Activated effector memory CD4-positive, alpha-beta T cell treated with Interleukin-2 at 50 U/mL for 16 hours (primary cell): ENCODE data around the gene CCND2.
"Not testable (repeated sequence)": the region's sequence is repeated elsewhere in the genome, so short reads cannot be mapped to it uniquely, and the experiment has no call there.

Experiments used
- DNase-seq: peaks from one replicate; pipeline ENCODE4 v3.0.0-alpha.2; 2020

CCND2 gene

DNA sequence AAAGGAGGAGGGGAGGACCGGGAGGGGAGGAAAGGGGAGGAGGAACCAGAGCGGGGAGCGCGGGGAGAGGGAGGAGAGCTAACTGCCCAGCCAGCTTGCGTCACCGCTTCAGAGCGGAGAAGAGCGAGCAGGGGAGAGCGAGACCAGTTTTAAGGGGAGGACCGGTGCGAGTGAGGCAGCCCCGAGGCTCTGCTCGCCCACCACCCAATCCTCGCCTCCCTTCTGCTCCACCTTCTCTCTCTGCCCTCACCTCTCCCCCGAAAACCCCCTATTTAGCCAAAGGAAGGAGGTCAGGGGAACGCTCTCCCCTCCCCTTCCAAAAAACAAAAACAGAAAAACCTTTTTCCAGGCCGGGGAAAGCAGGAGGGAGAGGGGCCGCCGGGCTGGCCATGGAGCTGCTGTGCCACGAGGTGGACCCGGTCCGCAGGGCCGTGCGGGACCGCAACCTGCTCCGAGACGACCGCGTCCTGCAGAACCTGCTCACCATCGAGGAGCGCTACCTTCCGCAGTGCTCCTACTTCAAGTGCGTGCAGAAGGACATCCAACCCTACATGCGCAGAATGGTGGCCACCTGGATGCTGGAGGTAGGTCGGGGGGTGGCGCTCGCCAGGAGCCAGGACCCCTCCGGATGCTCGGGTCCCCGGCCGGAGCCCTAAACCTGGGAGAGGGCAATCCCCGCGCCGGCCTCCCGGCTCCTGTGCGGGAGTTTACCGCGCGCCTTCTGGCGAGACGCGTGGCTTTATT, at the start of gene CCND2:
Gene CCND2 (plus strand): TSS at position 111 of the 744 bp plus-strand sequence. CDS start 279 bp downstream, at position 390.
- peak; percentile 61 for DNase-seq

DNA sequence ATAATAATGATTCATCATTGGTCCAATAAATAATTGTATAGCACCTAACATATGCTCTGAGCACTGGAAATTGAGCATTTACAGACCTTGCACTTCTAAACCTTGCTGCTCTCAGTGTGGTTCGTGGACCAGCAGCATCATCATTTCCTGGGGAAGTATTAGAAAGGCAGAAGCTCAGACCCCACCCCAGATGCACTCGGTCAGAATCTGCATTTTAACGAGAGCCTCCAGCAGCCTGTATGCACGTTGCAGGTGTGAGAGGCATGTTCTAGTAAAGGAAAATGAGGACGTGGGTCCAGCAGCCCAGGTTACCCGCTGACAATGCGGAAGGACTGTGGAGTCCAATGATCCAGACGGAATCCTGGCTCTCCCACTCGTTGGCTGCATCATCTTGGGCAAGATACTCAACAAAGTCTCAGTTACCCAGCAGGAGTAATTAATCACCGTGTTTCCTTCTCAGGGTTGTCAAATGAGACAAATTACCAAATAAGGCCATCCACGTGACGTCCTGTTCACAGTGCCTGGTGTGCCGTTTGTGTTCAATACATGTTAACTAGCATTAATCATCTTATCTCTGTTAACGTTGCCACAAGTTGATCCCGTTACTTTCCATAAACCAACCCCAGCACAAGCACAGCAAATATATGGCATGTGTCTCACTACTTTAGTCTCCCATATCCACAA, 49.2 kb upstream of the CCND2 start:
- no peak for DNase-seq

DNA sequence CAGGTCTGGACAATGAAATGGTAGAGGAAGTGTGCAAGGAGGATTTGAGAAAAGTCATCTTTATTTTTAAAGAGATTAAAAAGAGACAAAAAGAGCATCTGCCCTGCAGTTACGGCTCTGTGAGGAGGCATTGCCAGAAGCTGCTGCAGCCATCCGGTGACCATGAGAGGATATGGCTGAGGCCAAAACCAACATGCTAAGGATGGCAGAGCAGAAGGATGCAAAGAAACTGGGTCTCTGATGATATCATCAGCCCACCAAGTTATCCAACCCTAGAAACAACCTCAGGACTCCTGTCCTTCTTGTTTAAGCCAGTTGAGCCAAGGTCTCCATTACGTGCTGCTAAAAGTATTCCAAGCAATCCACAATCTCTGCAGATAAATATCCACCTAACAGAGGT, 48.0 kb upstream of the CCND2 start:
- DNase-seq, result no peak

GRCh38 chr12:4227046-4227445, 46.5 kb upstream of the CCND2 start:
- DNase-seq, result no peak

GRCh38 chr12:4228122-4228580, 45.4 kb upstream of the CCND2 start:
- DNase-seq, result no peak

DNA sequence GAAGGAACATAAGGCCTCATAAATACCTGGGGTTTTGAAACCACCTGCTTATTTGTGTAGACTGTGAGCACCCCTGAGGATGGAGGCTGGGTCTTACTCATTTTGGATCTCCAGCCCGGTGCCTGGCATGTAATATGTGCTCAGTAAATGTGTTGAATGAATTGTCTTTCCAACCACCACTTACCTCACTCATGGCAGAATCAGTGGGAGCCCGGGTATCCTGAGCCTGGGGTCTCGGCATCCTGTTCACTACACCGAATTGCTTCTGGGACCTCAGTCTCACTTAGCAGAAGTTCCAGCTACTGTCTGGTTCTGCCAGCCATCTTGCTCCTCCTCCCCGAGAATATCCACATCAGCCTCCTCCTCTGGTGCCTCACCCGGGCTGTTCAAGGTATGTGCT, 43.0 kb upstream of the CCND2 start:
- no peak for DNase-seq

- DNase-seq, result no peak
These were observed 35.0 kb upstream of the CCND2 start for GRCh38 chr12:4238577-4238976.

- no peak for DNase-seq
These were observed 33.8 kb upstream of the CCND2 start for GRCh38 chr12:4239746-4240145.

DNA sequence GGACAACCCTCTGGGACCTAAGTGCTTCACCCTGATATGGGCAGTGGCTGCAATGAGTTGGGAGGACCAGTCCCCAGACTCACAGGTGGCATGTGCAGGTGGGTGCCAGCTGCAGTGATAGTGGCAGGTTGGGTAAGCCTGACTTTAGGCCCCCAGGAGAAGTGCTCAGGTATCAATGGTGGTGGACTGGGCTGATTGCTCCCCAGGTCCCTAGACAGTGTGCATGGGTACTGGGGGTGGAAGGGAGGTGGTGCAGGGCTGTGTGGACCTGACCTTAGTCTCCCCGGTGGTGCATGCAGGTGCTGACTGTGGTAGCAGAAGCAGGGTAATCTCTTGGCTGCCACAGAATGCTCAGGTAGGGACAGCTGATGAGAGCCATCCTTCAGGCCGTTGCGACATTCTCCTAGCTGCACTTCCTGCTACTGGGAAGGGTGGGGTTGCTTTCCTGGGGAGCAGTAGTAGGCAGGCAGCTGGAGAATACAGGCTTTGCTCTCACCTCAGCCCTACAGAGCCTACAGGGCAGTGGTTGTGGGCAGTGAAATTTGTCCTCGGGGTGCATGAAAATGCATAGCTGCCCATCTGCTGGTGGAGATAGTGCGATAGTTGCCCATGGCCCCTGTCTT, 33.3 kb upstream of the CCND2 start:
- DNase-seq, result no peak

- no peak for DNase-seq
These were observed 32.6 kb upstream of the CCND2 start for GRCh38 chr12:4240981-4241380.

- DNase-seq, result no peak
These were observed 32.0 kb upstream of the CCND2 start for GRCh38 chr12:4241592-4241991.

DNA sequence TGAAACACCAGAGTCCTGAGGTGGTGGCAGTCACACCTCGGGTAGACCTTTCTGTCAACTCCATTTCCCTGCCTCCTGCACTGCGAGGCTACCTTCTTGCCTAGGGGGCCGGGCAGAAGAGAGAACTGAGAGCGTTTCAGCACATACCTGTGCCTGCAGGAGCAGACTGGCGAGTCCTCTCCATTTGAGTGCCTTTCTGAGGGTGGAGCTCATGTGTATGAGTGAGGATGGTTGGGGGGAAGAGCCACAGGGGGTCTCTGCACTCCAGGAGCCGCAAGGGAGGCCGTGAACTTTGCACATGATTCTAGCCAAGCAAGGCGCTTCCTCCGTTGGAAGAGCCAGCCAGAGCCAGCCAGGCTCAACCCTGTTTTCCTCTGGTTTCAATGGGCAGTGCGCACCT, 31.0 kb upstream of the CCND2 start:
- no peak for DNase-seq

DNA sequence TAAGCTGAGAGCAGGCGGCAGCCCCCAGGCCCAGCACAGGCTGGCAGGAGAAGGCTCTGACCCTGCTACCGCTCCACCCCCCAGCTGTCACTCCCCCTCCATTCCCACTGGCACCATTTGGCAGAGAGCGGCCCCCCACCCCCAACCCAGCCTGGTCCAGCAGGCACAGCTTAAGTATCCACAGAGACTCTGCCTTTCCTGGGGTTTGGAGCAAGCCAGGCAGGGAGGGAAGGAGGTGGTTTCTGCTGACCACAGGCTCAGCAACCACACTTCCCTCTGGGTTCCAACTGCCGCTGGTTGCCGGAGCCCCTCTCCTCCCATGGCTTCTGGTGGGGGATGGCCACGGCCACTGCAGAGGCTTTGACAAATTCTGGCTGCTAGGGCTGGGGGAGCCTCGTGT, 30.5 kb upstream of the CCND2 start:
- DNase-seq, result no peak

DNA sequence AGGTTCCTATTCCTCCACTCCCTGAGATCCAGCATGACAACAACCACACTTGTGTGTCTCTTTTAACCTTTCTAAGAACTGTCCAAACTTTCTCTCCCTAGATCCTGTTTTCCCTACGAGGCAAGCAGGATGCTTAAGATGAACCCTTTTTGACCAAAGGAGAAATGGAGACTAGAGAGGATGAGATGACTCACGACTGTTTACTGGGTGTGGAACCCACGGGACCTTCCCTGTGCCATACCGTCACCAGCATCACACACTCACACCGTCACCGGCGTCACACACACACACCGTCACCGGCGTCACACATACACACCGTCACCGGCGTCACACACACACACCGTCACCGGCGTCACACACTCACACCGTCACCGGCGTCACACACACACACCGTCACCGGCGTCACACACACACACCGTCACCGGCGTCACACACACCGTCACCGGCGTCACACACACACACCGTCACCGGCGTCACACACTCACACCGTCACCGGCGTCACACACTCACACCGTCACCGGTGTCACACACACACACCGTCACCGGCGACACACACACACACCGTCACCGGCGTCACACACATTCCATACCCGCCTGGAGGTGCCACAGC, 30.0 kb upstream of the CCND2 start:
- not testable (repeated sequence) for DNase-seq

- no peak for DNase-seq
These were observed 28.7 kb upstream of the CCND2 start for GRCh38 chr12:4244868-4245267.

GRCh38 chr12:4245446-4245845, 28.1 kb upstream of the CCND2 start:
- DNase-seq, result no peak

DNA sequence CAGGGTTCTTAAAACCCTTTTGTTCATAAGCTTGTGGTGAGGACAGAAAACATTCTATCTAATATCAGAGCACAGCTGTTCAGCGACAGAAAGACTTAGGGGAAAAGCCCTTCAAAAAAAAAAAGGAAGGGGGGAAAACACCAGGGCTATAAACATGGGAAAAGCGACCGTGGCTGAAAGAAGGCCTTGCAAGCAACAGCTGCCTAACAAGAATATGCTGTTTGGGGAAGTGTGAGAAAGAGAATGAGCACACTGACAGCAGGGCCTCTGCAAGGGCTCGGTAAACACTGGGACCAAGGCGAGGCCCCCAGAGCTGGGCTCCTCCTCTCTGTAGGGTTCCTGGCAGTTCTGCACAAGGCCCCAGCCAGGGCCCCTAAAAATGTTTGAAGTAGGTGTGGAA, 27.4 kb upstream of the CCND2 start:
- no peak for DNase-seq

DNA sequence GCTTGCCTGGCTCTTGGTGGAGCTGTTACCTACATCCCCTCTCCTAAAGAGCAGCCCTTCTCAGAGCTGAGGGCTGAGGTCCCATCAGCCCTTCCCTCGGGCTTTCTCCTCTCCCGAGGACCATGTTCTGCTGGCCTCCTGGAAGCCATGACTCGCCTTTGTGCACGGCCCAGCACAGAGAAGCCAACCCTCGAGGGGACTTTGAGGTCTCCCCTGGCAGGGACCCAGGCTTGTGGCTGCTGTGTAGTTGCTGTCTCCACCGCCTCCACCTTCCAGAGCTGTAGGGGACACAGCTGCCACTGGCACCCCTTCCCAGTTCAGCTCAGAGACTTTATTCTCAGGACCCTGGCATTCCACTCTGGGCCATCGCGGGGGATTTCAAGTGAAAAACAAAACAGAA, 22.9 kb upstream of the CCND2 start:
- DNase-seq, result no peak

DNA sequence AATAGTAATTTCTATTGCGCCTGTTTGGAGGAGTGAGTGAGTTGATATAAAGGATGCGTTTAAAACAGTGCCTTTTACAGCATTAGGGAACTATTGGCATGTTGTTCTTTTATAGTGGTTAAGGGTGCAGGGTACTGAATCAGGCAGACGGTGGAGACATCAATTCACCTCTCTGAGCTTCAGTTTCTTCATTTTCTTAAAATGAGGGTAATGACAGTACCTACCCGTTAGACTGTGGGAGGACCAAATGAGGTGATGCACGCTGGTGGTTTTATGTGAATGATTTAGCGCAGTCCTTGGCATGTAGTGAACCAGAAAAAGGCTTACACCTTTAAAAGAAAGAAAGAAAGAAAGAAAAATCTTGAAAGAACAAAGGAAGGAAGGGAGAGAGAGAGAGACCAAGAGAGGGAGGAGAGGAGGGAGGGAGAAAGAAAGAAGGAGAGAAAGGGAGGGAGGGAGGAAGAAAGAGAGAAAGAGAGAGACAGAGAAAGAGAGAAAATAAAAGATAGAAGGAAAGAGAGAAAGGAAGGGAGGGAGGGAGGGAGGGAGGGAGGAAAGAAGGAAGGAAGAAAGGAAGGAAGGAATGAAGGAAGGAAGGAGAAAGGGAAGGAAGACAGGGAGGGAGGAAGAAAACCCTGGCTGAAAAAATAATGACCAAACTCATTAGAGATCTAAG, 22.2 kb upstream of the CCND2 start:
- no peak for DNase-seq

DNA sequence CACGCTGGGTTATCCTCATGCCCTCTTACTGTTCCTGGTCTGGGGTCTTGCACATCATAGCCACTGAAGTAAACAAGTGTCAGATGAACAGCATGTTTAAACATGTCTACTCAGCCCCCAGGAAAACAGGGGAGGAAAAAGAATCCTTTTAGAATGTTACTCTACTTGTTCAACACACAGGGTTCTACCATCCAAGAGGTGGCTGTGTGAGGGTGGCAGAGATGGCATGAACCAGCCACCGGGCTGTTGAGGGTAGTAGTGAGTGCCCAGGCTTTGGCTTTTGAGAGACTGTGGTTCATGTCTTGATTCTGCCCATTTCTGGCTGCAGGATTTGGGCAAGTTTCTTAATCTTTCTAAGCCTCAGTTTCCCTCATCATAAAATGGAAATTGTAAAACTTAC, 21.6 kb upstream of the CCND2 start:
- DNase-seq, result no peak

DNA sequence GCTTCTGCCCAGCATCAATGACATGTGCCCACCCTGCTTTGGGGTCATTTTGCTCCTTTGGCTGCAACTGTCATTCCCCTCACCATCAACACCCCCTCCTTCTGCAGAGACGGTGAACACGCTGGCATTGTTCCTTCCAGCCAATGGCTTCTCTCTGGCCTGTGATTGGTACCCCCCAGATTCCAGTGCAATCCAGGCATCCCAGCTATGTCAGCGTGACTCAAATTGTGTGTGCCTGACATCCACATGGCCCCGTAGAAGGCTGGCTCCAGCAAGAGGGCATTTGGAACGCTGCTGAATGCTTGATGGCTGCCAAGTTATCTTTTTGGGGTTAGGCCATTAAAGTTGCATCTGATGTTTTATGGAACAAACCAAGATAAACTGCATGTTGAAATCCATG, 21.0 kb upstream of the CCND2 start:
- no peak for DNase-seq

- DNase-seq, result no peak
These were observed 17.3 kb upstream of the CCND2 start for GRCh38 chr12:4256043-4256826.
